ENCODE data around the gene INVS. TPM values are rescaled to one million over a fixed set of nuclear protein-coding genes. Genes with fewer than 3 reads are reported as not detected.
"Not testable (repeated sequence)": the region's sequence is repeated elsewhere in the genome, so short reads cannot be mapped to it uniquely, and the experiment has no call there.

Gene INVS
- total RNA-seq, 1 donor from 2014 or later = 18.7 TPM

DNA sequence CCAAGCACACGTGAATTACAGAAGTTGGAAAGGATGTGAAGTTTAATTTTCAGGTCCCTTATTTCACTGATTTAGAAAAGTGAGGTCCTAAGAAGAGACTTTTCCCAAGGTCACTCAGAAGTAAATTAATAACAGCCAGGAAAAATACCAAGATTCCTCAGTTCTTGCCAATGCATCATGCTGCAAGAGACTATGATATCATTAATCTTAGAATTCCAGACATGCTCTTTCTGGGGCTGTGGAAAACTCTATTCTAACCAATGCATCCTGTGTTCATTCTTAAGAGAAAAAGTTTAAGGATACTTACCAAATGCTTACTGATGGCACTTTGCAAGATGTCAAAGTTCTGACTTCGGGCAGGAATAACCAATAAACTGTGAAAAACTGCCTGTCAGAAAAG, 210.9 kb downstream of the INVS start:
- no peaks in the 10 kb centered on the region for H3K36me3 ChIP-seq (ENCODE audit: control insufficient read depth, insufficient read depth, low read length)
- H3K27me3 ChIP-seq (ENCODE audit: control insufficient read depth, insufficient read depth, low read length) = no peaks in the 10 kb centered on the region
- H3K4me3 ChIP-seq (ENCODE audit: low read depth, low read length) = no peak overlapping the region
- no peak for DNase-seq (ENCODE audit: low read depth)
- no peak for TF ChIP-seq CTCF (IDR thresholded peaks at IDR 0.05; ENCODE audit: insufficient read depth, low read length, poor library complexity, severe bottlenecking)

- no peak overlapping the region for H3K4me3 ChIP-seq (ENCODE audit: low read depth, low read length)
- no peak for DNase-seq (ENCODE audit: low read depth)
- H3K27me3 ChIP-seq (ENCODE audit: control insufficient read depth, insufficient read depth, low read length) = no peaks in the 10 kb centered on the region
- H3K36me3 ChIP-seq (ENCODE audit: control insufficient read depth, insufficient read depth, low read length) = peaks cover 1% of the 10 kb centered on the region
- no peak for TF ChIP-seq CTCF (IDR thresholded peaks at IDR 0.05; ENCODE audit: insufficient read depth, low read length, poor library complexity, severe bottlenecking)
Measured at GRCh38 chr9:100315561-100315960, 216.5 kb downstream of the INVS start.

DNA sequence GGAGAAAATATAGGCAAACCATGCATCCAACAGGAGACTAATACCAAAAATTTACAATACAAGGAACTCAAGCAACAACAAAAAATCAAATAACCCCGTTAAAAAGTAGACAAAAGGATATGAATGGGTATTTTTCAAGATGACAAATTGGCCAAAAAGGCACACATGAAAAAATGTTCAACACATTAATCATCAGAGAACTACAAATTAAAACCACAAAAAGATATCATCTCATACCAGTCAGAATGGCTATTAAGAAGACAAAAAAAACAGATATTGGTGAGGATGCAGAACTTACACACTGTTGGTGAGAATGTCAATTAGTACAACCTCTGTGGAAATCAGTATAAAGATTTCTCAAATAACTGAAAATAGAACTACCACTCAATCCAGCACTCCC, 218.7 kb downstream of the INVS start:
- TF ChIP-seq CTCF (IDR thresholded peaks at IDR 0.05; ENCODE audit: insufficient read depth, low read length, poor library complexity, severe bottlenecking) = no peak
- no peak overlapping the region for H3K4me3 ChIP-seq (ENCODE audit: low read depth, low read length)
- no peak for DNase-seq (ENCODE audit: low read depth)
- H3K27me3 ChIP-seq (ENCODE audit: control insufficient read depth, insufficient read depth, low read length) = no peaks in the 10 kb centered on the region
- peaks cover 1% of the 10 kb centered on the region for H3K36me3 ChIP-seq (ENCODE audit: control insufficient read depth, insufficient read depth, low read length)

- no peak for DNase-seq (ENCODE audit: low read depth)
- H3K27me3 ChIP-seq (ENCODE audit: control insufficient read depth, insufficient read depth, low read length) = no peaks in the 10 kb centered on the region
- no peaks in the 10 kb centered on the region for H3K36me3 ChIP-seq (ENCODE audit: control insufficient read depth, insufficient read depth, low read length)
- no peak overlapping the region for H3K4me3 ChIP-seq (ENCODE audit: low read depth, low read length)
- TF ChIP-seq CTCF (IDR thresholded peaks at IDR 0.05; ENCODE audit: insufficient read depth, low read length, poor library complexity, severe bottlenecking) = peak; percentile 52
Measured at GRCh38 chr9:100322954-100323536, 224.0 kb downstream of the INVS start.

GRCh38 chr9:100324594-100325200, 225.7 kb downstream of the INVS start:
- TF ChIP-seq CTCF (IDR thresholded peaks at IDR 0.05; ENCODE audit: insufficient read depth, low read length, poor library complexity, severe bottlenecking) = peak; percentile 31
- no peaks in the 10 kb centered on the region for H3K27me3 ChIP-seq (ENCODE audit: control insufficient read depth, insufficient read depth, low read length)
- H3K4me3 ChIP-seq (ENCODE audit: low read depth, low read length) = no peak overlapping the region
- H3K36me3 ChIP-seq (ENCODE audit: control insufficient read depth, insufficient read depth, low read length) = no peaks in the 10 kb centered on the region
- peak; percentile 28 for DNase-seq (ENCODE audit: low read depth)

DNA sequence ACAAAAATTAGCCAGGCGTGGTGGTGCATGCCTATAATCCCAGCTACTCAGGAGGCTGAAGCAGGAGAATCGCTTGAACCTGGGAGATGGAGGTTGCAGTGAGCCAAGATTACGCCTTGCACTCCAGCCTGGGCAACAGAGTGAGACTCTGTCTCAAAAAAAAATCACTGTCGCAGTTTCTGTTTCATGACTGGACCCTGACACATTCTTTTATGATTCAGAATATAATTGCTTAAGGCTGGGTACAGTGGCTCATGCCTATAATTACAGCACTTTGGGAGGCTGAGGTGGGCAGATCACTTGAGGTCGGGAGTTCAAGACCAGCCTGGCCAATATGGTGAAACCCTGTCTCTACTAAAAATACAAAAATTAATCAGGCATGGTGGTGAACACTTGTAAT, 239.7 kb downstream of the INVS start:
- not testable (repeated sequence) for H3K27me3 ChIP-seq (ENCODE audit: control insufficient read depth, insufficient read depth, low read length); H3K36me3 ChIP-seq (ENCODE audit: control insufficient read depth, insufficient read depth, low read length); H3K4me3 ChIP-seq (ENCODE audit: low read depth, low read length); DNase-seq (ENCODE audit: low read depth)
